MV-4-11 (cell line): ENCODE data around the gene AKAP7.
"Not testable (repeated sequence)": the region's sequence is repeated elsewhere in the genome, so short reads cannot be mapped to it uniquely, and the experiment has no call there.

ENCODE experiments used
- DNase-seq: peaks from one replicate; lab custom pipeline; 2025; lab: John Stamatoyannopoulos, UW

The AKAP7 gene

DNA sequence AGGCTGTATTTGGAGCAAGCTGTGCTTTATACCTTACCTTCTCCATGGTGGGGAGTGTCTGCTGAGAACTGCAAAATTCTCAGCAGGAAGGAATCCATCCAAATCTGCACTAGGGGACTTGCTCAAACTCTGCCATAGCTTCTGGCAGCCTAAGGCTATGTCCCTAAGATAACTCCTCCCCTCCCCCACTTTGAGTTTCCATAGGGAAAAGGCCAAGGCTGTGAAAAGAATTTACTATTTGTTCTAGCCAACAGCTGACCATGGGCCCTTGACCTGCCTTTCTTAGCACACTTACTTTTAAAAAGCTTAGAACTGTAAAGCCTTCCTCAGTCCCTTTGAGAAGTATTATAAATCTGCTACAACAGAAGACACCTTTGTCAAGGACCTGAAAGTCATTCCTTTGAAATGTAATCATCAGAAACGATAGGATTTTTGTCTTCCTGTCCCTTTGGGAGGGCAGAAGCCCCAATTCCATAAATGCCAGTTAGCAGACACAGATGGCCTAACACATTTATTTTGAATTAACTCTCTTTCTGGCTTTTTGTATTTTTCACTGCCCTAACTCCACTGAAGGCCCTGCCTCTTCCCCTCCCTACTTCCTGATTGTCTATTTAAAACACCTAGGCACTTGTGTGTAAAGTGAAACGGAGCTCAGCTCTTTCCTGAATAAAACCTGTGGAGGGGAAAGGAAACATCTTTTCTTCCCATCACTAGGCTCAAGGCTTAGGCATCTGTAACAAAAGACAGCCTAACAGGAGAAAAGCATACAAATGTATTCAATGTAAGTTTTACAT lies 157.1 kb downstream of the AKAP7 start:
- DNase-seq, result no peak

- DNase-seq, result no peak
Observed at GRCh38 chr6:131293472-131293911, 158.2 kb downstream of the AKAP7 start.

- DNase-seq, result no peak
Observed at GRCh38 chr6:131295081-131295480, 159.8 kb downstream of the AKAP7 start.

DNA sequence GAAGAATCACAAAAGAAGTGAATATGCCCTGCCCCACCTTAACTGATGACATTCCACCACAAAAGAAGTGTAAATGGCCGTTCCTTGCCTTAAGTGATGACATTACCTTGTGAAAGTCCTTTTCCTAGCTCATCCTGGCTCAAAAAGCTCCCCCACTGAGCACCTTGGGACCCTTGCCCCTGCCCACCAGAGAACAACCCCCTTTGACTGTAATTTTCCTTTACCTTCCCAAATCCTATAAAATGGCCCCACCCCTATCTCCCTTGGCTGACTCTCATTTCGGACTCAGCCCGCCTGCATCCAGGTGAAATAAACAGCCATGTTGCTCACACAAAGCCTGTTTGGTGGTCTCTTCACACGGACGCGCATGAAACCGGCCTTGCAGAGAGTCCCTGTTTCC lies 165.6 kb downstream of the AKAP7 start:
- DNase-seq, result not testable (repeated sequence)

DNA sequence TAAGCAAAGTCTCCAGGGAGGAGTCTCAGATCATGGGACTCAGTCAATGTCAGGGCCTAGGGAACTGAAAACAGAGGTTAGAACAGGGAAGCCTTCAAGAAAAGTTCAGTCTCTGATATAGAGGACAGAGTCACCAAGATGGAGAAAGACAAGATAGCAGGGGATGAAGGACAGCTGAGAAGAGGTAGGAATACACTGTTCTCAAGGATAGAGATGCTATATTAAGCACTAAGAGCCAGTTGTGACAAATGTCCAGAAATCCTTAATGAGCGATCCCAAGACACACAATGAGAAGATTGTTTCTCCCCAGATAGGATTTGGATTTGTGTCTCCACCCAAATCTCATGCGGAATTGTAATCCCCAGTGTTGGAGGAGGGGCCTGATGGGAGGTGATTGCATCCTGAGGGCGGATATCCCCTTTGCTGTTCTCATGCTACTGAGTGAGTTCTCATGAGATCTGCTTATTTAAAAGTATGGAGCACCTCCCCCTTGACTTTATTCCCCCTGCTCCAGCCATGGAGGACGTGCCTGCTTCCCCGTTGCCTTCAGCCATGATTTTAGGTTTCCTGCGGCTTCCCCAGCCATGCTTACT lies 168.2 kb downstream of the AKAP7 start:
- peak; percentile 19 for DNase-seq

- DNase-seq, result no peak
Observed at GRCh38 chr6:131305037-131305850, 170.0 kb downstream of the AKAP7 start.

GRCh38 chr6:131309437-131309836 lies 174.2 kb downstream of the AKAP7 start:
- no peak for DNase-seq

DNA sequence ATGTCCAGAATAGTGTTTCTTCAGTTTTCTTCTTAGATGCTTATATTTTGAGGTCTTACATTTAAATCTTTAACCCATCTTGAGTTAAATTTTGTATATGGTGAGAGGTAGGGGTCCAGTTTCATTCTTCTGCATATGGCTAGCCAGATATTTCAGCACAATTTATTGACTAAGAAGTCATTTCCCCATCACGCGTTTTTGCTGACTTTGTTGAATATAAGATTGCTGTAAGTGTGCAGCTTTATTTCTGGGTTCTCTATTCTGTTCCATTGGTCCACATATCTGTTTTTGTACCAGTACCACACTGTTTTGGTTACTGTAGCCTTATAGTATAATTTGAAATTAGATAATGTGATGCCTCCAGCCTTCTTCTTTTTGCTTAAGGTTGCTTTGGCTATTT lies 179.6 kb downstream of the AKAP7 start:
- no peak for DNase-seq

DNA sequence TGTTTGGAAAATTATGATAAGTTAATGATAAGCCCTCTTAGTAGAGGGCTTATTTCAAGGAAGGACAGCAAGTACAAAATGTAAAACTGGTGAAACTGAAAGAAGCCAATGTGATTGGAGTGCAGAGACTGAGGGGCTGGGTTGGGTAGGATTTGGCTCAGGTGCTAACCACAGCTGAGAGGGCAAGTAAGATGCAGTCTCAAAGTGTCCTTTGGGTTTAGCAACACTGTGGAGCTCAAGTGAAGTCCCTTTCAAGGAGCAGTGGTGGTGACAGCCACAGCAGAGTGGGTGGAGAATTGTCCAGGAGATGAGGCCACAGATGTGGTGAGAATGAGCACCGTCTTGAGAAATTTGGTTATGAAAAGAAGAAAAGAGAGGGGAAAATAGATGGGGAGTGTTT lies 181.4 kb downstream of the AKAP7 start:
- DNase-seq, result no peak

DNA sequence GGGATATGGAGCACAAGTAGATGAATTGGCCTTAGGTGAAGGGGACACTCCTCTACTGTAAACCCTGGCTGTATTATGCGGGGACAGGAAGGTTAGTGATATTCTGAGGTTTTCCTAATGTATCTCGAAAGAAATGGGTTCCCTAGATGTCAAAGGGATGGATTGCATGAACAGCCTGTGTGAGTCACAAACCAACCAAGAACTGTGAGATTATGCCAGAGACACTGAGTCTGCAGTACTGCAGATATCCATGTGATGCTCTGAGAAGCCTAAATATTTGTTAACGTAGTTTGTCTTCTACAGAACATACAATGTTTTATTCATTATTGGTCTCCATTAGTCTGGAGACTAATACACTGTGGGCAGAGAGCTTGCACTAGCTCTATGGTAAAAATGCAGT lies 182.2 kb downstream of the AKAP7 start:
- DNase-seq, result no peak

GRCh38 chr6:131321589-131321988 lies 186.3 kb downstream of the AKAP7 start:
- no peak for DNase-seq

GRCh38 chr6:131322125-131322524 lies 186.9 kb downstream of the AKAP7 start:
- no peak for DNase-seq

DNA sequence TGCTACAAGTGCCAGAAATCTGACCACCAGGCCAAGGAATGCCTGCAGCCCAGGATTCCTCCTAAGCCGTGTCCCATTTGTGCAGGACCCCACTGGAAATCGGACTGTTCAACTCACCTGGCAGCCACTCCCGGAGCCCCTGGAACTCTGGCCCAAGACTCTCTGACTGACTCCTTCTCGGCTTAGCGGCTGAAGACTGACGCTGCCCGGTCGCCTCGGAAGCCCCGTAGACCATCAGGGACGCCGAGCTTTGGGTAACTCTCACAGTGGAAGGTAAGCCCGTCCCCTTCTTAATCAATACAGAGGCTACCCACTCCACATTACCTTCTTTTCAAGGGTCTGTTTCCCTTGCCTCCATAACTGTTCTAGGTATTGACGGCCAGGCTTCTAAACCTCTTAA lies 190.4 kb downstream of the AKAP7 start:
- DNase-seq, result not testable (repeated sequence)

GRCh38 chr6:131328727-131329126 lies 193.5 kb downstream of the AKAP7 start:
- DNase-seq, result not testable (repeated sequence)

GRCh38 chr6:131331151-131331550 lies 195.9 kb downstream of the AKAP7 start:
- DNase-seq, result no peak

DNA sequence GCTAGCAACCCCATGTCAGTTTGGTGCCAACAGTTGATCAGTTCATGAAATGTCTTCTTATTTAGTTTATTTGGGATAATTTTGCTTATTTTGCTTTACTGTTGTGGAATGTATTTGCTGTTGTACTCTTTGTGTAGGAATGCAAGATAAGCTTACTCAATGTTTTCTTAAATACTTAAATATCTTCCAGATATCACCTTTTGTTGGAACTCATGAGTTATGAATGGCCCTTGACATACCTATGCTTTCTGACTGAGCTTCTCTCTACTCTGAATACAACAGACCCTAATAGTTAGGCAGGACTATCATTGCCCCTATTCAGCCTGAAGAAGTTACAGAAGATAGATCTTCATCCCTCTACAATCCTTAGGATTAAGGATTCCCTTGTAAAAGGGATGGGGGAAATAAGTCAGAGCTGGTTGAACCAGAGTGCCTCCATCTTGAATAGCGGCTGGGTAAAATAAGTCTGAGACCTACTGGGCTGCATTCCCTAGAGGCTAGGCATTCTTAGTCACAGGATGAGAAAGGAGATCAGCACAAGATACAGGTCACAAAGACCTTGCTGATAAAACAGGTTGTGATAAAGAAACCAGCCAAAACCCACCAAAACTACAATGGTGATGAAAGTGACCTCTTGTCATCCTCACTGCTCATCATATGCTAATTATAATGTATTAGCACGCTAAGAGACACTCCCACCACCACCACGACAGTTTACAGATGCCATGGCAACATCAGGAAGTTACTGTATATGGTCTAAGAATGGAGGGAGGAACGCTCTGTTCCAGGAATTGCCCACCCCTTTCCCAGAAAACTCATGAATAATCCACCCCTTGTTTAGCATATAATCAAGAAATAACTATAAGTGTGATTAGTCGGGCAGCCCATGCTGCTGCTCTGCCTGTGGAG lies 196.9 kb downstream of the AKAP7 start:
- no peak for DNase-seq
